ENCODE measurements around the gene FUS.

DNA sequence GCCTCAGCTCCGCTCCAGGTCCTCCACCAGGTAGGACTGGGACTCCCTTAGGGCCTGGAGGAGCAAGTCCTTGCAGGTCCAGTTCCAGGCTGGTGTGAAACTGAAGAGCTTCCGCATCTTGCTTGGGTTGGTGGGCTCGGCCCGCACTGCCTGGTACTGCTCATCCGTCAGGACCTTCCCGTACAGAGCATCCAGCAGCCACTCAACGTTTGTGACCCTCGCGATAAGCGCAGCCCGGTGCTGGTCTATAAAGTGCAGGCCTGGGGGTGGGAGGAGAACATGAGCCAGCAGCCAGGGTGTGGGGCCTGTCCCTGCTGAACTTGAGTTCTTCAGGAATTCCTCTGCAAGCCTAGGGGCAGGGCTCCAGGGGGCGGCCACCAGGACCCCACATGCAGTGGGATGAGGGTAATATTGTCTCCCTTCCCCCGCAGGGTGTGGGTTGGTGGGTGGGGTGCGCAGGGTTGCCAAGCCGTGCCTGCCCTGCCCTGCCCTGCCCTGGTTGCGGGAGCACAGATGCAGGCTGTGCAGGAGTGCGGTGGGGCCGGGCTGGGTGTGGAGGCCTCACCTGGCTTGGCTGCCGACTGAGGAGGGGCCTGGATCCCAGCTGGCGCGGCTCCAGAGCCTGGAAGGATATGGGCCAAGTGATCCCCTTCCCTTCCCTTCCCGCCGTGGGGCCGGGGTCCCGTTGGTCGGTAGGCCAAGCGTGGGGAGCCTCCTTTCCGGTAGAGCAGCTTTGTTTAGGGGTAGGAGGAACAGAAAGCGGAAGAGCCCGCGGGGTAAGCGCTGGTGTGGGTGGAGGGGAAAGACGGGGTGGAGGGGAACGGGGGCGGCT lies 21.9 kb downstream of the FUS start:
- TF ChIP-seq, protein P1, sequence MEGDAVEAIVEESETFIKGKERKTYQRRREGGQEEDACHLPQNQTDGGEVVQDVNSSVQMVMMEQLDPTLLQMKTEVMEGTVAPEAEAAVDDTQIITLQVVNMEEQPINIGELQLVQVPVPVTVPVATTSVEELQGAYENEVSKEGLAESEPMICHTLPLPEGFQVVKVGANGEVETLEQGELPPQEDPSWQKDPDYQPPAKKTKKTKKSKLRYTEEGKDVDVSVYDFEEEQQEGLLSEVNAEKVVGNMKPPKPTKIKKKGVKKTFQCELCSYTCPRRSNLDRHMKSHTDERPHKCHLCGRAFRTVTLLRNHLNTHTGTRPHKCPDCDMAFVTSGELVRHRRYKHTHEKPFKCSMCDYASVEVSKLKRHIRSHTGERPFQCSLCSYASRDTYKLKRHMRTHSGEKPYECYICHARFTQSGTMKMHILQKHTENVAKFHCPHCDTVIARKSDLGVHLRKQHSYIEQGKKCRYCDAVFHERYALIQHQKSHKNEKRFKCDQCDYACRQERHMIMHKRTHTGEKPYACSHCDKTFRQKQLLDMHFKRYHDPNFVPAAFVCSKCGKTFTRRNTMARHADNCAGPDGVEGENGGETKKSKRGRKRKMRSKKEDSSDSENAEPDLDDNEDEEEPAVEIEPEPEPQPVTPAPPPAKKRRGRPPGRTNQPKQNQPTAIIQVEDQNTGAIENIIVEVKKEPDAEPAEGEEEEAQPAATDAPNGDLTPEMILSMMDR (IDR thresholded peaks at IDR 0.05) = no peak
- TF ChIP-seq, protein P2, sequence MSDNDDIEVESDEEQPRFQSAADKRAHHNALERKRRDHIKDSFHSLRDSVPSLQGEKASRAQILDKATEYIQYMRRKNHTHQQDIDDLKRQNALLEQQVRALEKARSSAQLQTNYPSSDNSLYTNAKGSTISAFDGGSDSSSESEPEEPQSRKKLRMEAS (CRISPR knock-in tag; IDR thresholded peaks at IDR 0.05) = no peak; the same call in 1 of the 2 replicates
